B cell (primary cell): Measurements from ENCODE around the gene MEGF11.

Experiments used
- EZH2 ChIP-seq: IDR thresholded peaks from 2 replicates; pipeline ENCODE4 v1.6.1; 2012; ENCODE audit warnings: borderline replicate concordance, low read depth, mild to moderate bottlenecking, moderate library complexity, low read length; ENCODE audit not compliant: insufficient read depth, poor library complexity, severe bottlenecking
- TF ChIP-seq, protein P1 (sequence below): fragments of 200-600 bp; IDR thresholded peaks from one replicate; pipeline ENCODE4 v1.8.0; 2022; ENCODE audit warnings: antibody characterized with exemption, mild to moderate bottlenecking

DNA sequence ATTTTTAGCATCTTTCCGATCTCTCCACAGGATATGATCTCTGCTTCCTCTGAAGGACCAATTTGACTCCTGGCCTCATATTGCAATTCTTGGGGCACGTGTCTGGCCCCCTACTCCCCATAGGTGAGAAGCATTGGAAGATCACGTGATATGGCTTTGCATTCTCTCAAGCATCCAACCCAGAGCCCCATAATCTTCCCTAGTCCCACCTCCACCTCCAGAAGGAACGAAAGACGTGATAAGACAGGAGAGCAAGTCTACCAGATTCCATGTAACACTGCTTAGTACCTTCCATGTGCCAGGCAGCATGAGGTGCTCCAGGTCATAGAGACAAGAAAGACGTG, 176.3 kb downstream of the MEGF11 start:
- TF ChIP-seq, protein P1, sequence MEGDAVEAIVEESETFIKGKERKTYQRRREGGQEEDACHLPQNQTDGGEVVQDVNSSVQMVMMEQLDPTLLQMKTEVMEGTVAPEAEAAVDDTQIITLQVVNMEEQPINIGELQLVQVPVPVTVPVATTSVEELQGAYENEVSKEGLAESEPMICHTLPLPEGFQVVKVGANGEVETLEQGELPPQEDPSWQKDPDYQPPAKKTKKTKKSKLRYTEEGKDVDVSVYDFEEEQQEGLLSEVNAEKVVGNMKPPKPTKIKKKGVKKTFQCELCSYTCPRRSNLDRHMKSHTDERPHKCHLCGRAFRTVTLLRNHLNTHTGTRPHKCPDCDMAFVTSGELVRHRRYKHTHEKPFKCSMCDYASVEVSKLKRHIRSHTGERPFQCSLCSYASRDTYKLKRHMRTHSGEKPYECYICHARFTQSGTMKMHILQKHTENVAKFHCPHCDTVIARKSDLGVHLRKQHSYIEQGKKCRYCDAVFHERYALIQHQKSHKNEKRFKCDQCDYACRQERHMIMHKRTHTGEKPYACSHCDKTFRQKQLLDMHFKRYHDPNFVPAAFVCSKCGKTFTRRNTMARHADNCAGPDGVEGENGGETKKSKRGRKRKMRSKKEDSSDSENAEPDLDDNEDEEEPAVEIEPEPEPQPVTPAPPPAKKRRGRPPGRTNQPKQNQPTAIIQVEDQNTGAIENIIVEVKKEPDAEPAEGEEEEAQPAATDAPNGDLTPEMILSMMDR = no peak
- no peak for TF ChIP-seq EZH2
